Neural crest cell (in vitro differentiated cells): ENCODE results near the gene GGA3. TPM values are rescaled to one million over a fixed set of nuclear protein-coding genes. Genes with fewer than 3 reads are reported as not detected.

Experiments
- DNase-seq: peaks from one replicate; pipeline ENCODE4 v3.0.0; 2021; ENCODE audit warnings: low read depth, mixed read lengths, low spot score
- H3K27ac Mint-ChIP-seq: one replicate; pipeline ENCODE4 v1.8.0; 2021; ENCODE audit warnings: mild to moderate bottlenecking, mixed read lengths; ENCODE audit not compliant: unreplicated experiment
- H3K27me3 Mint-ChIP-seq: 2 replicates; pipeline ENCODE4 v1.8.0; 2021; ENCODE audit warnings: low read depth, mild to moderate bottlenecking, mixed read lengths
- H3K36me3 Mint-ChIP-seq: 2 replicates; pipeline ENCODE4 v1.8.0; 2021; ENCODE audit warnings: low read depth, mild to moderate bottlenecking, mixed read lengths
- H3K4me1 Mint-ChIP-seq: 2 replicates; pipeline ENCODE4 v1.8.0; 2021; ENCODE audit warnings: mixed read lengths
- H3K4me3 Mint-ChIP-seq: one replicate; pipeline ENCODE4 v1.8.0; 2021; ENCODE audit warnings: mild to moderate bottlenecking, mixed read lengths
- H3K9me3 Mint-ChIP-seq: 2 replicates; pipeline ENCODE4 v1.8.0; 2021; ENCODE audit warnings: mixed read lengths
- CTCF ChIP-seq: fragments of 200-600 bp; sonication (generic); conservative IDR thresholded peaks from 2 replicates; pipeline ENCODE4 v1.5.0; 2021; ENCODE audit warnings: antibody characterized with exemption, mild to moderate bottlenecking
- total RNA-seq: library from RNA; stranded (reverse); gene quantifications from 2 replicates; pipeline ENCODE4 v1.2.1, GENCODE V29; 2021

The GGA3 gene
- total RNA-seq, 1 donor from 2014 or later, result 59.0 TPM

- no peaks in the 10 kb centered on the region for H3K27me3 Mint-ChIP-seq
Measured at GRCh38 chr17:75252039-75252816, 9.2 kb downstream of the GGA3 start.

GRCh38 chr17:75250009-75250471 is 11.4 kb downstream of the GGA3 start:
- no peak overlapping the region for H3K27ac Mint-ChIP-seq
- TF ChIP-seq CTCF, result no peak
- H3K4me3 Mint-ChIP-seq, result no peak overlapping the region
- no peak for DNase-seq
- no peaks in the 10 kb centered on the region for H3K36me3 Mint-ChIP-seq
- H3K4me1 Mint-ChIP-seq, result peaks cover 7% of the 10 kb centered on the region
- no peaks in the 10 kb centered on the region for H3K9me3 Mint-ChIP-seq
- no peaks in the 10 kb centered on the region for H3K27me3 Mint-ChIP-seq

More at GRCh38 chr17:75252039-75252816, 9.2 kb downstream of the GGA3 start:
- no peak for TF ChIP-seq CTCF
- Mint-ChIP-seq H3K27ac (no peak overlapping the region), H3K4me1 (peaks cover 8% of the 10 kb centered on the region), H3K36me3 (no peaks in the 10 kb centered on the region), H3K9me3 (no peaks in the 10 kb centered on the region), H3K4me3 (no peak overlapping the region)
- DNase-seq, result no peak

- Mint-ChIP-seq H3K4me1 (peaks cover 7% of the 10 kb centered on the region), H3K9me3 (no peaks in the 10 kb centered on the region), H3K4me3 (no peak overlapping the region), H3K27ac (no peak overlapping the region), H3K36me3 (no peaks in the 10 kb centered on the region), H3K27me3 (no peaks in the 10 kb centered on the region)
- DNase-seq, result no peak
- no peak for TF ChIP-seq CTCF
Measured at GRCh38 chr17:75249564-75249963, 11.8 kb downstream of the GGA3 start.

GRCh38 chr17:75246404-75246803 is 15.0 kb downstream of the GGA3 start:
- TF ChIP-seq CTCF, result no peak
- H3K36me3 Mint-ChIP-seq, result peaks cover 7% of the 10 kb centered on the region
- H3K4me3 Mint-ChIP-seq, result no peak overlapping the region
- H3K27ac Mint-ChIP-seq, result no peak overlapping the region
- H3K27me3 Mint-ChIP-seq, result no peaks in the 10 kb centered on the region
- no peaks in the 10 kb centered on the region for H3K9me3 Mint-ChIP-seq
- H3K4me1 Mint-ChIP-seq, result peaks cover 4% of the 10 kb centered on the region
- no peak for DNase-seq

GRCh38 chr17:75245011-75245410 is 16.4 kb downstream of the GGA3 start:
- peaks cover 10% of the 10 kb centered on the region for H3K36me3 Mint-ChIP-seq
- DNase-seq, result no peak
- no peak overlapping the region for H3K27ac Mint-ChIP-seq
- H3K27me3 Mint-ChIP-seq, result no peaks in the 10 kb centered on the region
- H3K4me3 Mint-ChIP-seq, result no peak overlapping the region
- no peaks in the 10 kb centered on the region for H3K4me1 Mint-ChIP-seq
- no peaks in the 10 kb centered on the region for H3K9me3 Mint-ChIP-seq
- no peak for TF ChIP-seq CTCF
